Fibroblast of skin of right biceps (primary cell): ENCODE results near the gene SDC3.
A peak's percentile ranks its signal among the peaks of the same experiment; 100 is the strongest.

ENCODE experiments used
- DNase-seq: peaks from one replicate; pipeline ENCODE4 v3.0.0-alpha.2; 2013

SDC3 gene

DNA sequence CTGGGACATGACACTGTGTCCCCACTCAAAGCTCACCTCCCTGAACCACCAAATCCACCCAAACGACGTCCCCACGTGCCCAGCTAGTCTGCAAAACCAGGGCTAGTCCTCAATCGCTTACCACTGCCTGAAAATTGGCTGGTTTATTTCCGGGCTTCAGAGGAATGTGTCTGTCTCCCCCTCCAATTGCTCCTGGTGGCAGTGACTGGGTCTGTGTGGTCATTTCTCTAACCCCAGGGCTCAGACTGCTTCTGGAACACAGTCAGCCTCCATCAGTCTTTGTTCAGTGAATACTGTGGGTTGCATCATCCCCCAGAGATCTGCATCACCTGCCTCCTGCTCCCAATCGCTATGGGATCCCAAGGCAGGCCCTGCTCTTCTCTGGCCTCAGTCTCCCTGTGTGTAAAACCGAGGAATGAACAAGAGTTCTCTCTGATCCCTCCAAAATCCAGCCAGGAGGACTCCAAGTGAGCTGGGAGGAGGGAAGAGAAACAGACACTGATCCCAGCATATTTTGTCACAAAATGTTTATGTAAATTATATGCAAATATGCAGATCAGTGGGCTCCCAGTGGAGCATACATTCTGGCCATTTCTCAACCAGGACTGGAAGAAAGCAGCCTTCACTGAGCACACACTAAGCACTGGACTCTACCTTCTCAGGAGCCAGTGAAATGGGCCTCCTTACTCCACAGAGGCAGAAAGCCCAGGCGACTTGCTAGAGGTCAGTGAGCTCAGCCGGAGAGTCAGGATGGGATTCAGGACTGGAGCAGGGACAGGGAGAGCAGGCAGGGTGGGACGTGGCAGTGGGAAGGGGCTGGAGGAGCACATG is 20.9 kb downstream of the SDC3 start:
- DNase-seq, result peak; percentile 71

DNA sequence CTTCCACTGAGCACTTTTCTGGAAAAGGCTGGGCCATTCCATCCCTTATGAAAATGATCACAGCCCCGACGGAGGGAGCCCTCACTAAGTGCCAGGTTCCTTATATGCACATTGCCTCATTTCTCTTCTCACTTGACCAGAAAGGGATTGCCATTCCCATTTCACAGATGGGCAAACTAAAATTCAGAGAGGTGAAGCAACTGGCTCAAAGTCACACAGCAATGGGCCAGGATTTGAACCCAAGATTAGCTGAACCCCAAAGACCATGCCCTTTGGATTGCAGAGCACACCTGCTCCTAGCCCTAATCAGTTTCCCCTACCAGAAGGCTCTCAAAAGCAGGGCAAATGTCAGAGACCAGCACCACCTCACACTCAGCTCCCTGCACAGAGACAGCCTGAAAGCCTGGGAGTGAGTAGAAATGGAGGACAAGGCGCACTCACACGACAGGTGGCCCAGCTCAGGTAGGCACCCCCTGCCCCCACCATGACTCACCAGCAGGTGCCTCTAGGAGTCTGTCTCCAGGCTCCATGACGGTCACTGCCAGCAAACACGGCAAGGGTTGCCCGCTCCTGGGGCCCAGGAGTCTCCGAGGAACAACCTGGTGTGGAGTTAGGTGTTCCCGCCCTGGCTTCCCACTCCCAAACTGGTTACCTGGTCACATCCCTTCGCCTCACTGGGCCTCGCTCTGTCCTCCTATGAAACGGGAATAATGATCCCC is 21.7 kb downstream of the SDC3 start:
- no peak for DNase-seq

GRCh38 chr1:30885570-30886522 is 22.7 kb downstream of the SDC3 start:
- no peak for DNase-seq

DNA sequence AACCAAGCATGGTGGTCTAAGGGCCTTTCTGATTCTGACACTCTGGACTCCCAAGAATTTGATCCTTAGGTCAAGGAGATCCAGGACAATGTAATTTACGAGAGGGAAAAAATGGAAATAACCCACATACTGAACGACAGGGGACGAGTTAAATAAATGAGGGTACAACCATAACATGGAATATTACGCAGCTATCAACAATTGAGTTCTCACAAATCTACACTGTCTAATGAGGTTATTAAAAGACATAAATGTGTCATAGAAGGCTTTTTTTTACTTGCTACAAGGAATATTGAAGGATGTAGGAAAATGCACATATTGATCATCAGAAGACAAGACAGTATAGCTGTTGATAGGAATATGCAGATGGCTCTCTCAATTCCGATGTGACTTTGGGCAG is 23.8 kb downstream of the SDC3 start:
- no peak for DNase-seq

GRCh38 chr1:30883389-30884172 is 25.0 kb downstream of the SDC3 start:
- DNase-seq, result no peak

- DNase-seq, result no peak
Measured at GRCh38 chr1:30882678-30883388, 25.7 kb downstream of the SDC3 start.

DNA sequence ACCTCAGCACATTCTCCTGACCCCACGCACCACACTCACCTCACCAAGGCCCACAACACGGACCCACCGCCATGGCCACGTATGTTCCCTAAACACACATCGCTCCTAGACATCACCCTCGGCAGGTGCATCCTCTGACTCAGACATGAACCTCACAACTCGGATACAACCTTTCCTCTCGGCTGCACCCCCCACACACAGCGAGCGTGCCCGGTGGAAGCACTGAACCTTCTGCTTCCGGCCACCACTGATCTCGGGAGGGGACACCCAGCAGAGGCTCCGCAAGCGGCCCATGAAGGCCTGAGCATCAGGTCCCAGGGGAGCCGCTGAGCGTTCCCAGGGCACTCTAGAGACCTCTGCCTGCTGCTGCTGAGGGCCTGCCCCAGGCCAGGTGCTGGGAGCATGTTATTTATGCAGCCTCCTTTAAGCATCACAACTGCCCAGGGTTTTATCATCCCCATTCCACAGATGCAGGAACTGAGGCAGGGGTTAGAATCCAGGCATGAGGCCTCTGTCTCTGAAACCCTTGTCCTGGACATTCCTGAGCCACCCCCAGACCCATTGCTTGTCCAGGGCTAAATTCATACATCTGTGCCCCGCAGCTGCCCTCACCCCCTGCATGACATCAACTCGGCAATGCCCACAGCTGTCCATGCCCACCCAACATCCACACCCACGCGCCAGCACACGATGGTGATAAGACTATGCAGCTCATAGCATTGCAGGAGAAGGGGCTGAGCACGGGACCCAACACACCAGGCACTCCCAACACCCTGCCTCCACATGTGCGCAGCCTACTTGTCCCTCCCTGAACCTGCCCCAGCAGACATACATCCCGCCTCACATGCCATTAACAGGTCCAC is 27.0 kb downstream of the SDC3 start:
- no peak for DNase-seq

- no peak for DNase-seq
Measured at GRCh38 chr1:30880678-30881318, 27.8 kb downstream of the SDC3 start.

DNA sequence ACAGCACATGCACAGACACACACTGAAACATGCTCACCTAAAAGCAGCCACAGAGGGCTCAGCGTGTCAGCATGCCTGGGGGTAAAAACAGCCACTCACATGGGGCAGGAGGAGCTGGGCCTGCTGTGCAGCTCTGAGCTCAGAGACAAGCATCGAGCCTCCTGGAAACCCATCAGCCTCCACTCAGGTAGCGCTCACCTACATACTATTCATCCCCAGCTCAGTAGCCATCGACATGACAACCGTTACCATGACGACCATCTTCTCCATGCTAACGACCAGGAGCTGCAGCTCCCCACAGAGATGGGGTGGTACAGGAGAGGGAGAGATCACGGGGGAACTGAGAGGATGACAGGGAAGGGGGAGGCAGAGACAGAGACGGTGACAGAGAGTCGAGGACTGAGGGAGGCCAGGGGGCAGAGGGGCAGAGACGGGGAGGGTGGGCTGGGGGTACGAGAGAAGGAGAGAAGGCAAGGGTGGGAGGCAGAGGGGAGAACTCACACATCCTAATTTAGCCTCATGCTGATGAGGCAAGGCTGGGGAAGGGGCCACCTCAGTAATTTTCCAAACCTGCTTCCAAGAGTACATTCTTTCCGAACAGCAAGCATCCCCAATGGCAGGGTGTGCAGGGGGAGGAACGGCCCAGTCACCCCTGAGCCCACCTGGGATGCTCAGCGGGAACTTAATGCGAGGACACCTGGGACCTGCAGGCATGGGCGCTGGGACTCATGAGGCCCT is 28.4 kb downstream of the SDC3 start:
- no peak for DNase-seq

GRCh38 chr1:30879126-30879786 is 29.3 kb downstream of the SDC3 start:
- no peak for DNase-seq

DNA sequence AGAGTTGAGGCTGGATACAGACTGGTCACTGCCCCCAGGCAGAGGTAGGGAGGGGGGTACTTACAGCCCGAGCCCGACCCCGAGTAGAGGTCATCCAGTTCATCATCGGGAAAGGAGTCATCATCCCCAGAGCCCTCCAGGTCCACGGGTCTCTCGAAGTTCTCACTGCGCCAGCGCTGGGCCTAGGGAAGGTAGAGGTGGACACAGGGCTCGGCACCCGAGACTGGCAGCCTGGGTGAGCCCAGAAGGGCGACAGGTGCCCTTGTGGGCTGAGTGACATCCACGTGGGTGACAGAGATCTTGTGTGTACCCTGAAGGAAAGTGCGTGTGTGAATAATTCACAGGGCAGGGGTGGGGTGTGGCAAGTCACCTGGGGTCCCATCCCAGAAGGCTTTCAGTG is 30.0 kb downstream of the SDC3 start:
- DNase-seq, result no peak

DNA sequence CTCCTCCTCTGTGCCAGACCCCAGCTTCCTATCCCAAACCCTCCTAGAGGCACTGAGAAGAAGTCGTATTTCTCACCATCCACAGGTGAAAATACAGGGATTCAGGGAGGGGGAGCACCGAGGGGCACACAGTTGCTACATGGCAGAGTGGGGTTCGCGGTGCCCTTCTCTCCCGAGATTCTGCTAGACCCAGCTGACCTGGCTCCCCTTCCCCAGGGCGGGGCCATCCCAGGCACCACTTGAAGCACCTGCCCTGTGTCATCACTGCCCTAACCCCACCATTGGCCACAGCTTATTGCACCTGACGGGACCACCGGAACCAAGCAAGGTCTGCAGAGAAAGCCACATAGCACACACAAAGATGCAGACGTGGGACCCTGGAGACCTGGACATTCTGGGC is 30.5 kb downstream of the SDC3 start:
- no peak for DNase-seq

DNA sequence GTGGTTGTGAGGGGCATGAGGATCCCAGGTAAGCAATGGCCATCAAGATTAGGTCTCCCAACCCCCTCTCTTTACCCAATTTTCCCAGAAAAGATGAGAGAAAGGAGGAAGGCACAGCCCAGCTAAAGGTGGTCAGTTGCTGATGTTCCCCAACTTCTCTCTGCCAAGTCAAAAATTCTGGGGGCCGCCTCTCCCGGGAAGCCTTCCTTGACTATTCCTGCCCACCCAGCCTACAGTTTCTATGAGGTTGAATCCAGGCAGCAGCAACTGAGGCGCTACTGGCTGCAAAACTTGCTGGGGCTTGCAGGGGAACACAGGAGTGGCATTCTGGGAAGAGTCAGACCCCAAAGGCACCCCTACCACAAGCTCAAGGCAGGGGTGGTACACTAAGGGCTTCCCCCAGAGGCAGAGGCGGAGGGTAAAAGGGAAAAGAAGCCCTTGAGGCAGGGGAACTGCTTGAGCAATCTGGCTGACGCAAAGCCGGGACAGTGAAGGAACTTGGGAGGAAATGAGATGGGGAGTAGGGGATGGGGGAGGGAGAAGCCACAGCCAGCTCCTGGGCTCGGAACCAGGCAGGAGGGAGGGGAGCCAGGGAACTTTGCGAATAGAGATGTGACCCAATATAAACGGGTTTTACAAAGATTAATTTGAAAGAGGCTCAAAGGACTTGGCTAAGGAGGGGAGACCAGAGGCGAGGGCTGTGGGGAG is 31.2 kb downstream of the SDC3 start:
- DNase-seq, result peak; percentile 89

DNA sequence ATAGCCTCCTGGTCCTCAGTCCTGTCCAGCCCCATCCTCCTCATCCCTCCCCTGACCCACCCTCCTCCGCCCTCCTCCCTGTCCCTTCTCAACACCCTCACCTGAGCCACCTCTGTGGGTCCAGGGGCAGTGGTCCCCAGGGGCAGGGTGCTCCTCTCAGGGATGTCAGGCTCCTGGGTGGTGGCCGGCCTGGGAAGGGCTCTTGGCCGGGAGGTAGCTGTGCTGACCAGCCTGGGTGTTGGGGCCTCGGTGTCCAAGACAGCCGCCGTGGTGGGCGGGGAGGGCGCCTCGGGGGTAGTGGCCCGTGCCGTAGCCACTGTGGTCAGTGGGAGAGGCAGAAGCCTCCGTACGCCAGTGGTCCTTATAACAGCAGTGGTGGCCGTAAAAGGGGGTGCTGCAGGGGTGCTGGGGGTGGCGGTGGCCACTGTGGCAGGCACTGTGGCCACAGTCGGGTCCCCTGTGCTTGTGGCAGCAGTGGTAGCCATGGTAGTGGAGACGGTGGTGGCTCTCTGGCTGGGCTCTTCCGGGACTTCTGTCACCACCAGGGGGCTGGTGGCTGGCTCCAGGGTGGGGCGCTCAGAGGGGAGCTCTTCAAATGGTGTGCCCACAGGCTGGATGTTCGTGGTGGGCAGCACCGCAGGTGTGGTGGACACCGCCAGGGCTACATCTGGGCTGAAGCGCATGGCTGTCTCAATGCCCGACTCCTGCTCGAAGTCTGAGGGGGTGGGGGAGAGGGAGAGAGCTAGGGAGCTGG is 31.9 kb downstream of the SDC3 start:
- no peak for DNase-seq

DNA sequence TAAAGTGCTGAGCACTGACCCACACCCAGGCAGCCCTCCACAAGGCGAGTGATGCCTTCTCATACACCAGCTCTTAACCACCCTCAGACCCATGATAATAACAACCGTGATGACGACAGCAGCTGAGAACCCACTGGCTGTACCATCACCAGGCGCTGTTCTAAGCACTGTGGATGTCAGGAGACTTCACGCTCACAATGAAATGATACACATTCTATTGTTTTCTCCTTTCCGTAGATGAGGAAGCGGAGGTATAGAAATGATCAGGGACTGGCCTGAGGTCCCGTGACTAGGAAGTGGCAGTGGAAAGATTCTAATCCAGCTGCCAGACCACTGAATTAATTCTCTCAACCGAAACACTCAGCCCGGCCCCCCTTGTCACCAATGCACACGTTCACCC is 32.6 kb downstream of the SDC3 start:
- no peak for DNase-seq

DNA sequence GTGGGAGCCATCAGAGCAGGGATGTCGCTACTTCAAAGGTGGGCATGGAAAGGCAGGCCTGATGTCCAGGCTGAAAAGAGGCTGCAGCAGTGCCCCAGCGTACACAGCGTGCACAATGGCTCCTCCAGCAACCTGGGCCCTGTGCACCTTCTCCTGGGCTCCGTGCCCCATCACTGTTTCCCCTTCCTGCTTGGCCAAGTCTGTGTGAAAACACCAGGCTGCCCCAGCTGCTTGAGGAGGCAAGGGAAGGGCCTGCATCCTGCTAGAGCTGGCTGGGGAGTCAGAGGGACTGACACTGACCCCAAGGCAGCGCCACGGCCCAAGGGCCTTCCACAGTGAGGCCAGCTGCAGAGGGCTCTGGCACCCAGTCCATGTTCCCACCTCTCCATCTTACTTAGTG is 33.4 kb downstream of the SDC3 start:
- no peak for DNase-seq

- DNase-seq, result no peak
Measured at GRCh38 chr1:30874176-30874575, 34.4 kb downstream of the SDC3 start.

DNA sequence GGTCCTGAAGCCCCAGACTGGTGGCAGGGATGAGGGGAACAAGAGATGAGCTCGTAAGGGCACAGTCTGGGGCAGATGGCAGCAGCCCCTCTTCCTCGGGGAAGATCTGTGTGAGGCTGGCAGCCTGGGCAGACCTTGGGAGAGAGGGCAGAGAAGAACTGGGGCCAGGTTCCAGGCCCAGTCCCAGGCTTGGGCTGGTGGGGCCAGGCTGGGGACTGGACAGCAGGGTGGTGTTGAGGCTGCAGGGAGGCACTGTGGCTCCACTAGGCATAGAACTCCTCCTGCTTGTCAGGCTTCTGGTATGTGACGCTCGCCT is 35.7 kb downstream of the SDC3 start:
- peak; percentile 27 for DNase-seq
